GM12873 (cell line): Measurements from ENCODE around the gene GPX1.

ENCODE experiments used
- CTCF ChIP-seq: IDR thresholded peaks from 2 replicates; pipeline ENCODE4 v1.5.1; 2012; ENCODE audit warnings: low read depth, mild to moderate bottlenecking, moderate library complexity, low read length, control low read depth; ENCODE audit not compliant: insufficient read depth; ENCODE audit errors: missing control alignments

Gene GPX1

GRCh38 chr3:49311283-49311682 lies 46.9 kb downstream of the GPX1 start:
- no peak for TF ChIP-seq CTCF

- no peak for TF ChIP-seq CTCF
Measured at GRCh38 chr3:49310677-49311076, 47.5 kb downstream of the GPX1 start.
